HG03066 (cell line): ENCODE results near the gene SLC11A2.

Experiments used
- ATAC-seq: cut with Tn5 transposase; IDR thresholded peaks from one replicate; pipeline ENCODE4 v1.9.1; 2021; ENCODE audit warnings: low read depth; ENCODE audit not compliant: unreplicated experiment

SLC11A2 gene

GRCh38 chr12:51025836-51026638 is at the start of gene SLC11A2:
TSS of gene SLC11A2 (minus strand) at chr12:51026384. CDS start at chr12:51010728, 15,656 bp downstream.
- peak; percentile 89 for ATAC-seq

GRCh38 chr12:51075390-51075789 is 49.2 kb upstream of the SLC11A2 start:
- no peak for ATAC-seq

- no peak for ATAC-seq
Observed at GRCh38 chr12:51071663-51072062, 45.5 kb upstream of the SLC11A2 start.

- no peak for ATAC-seq
Observed at GRCh38 chr12:51070004-51070403, 43.8 kb upstream of the SLC11A2 start.

GRCh38 chr12:51067771-51068170 is 41.6 kb upstream of the SLC11A2 start:
- ATAC-seq = no peak

GRCh38 chr12:51067229-51067628 is 41.0 kb upstream of the SLC11A2 start:
- no peak for ATAC-seq

- no peak for ATAC-seq
Observed at GRCh38 chr12:51065530-51065929, 39.3 kb upstream of the SLC11A2 start.

- ATAC-seq = no peak
Observed at GRCh38 chr12:51062631-51063397, 36.6 kb upstream of the SLC11A2 start.

- ATAC-seq = no peak
Observed at GRCh38 chr12:51059086-51059485, 32.9 kb upstream of the SLC11A2 start.

- no peak for ATAC-seq
Observed at GRCh38 chr12:51056242-51056641, 30.1 kb upstream of the SLC11A2 start.

GRCh38 chr12:51055060-51055459 is 28.9 kb upstream of the SLC11A2 start:
- no peak for ATAC-seq

- ATAC-seq = no peak
Observed at GRCh38 chr12:51051787-51052186, 25.6 kb upstream of the SLC11A2 start.

- no peak for ATAC-seq
Observed at GRCh38 chr12:51049525-51049924, 23.3 kb upstream of the SLC11A2 start.

- ATAC-seq = no peak
Observed at GRCh38 chr12:51048661-51049251, 22.6 kb upstream of the SLC11A2 start.

- ATAC-seq = peak; percentile 88
Observed at GRCh38 chr12:51047655-51048540, 21.7 kb upstream of the SLC11A2 start, which contains the start of gene LETMD1. TSS of gene LETMD1 (plus strand) at chr12:51048327. CDS start at chr12:51048357, 30 bp downstream.

- ATAC-seq = no peak
Observed at GRCh38 chr12:51036279-51036678, 10.1 kb upstream of the SLC11A2 start.

GRCh38 chr12:51033457-51034089 is 7.4 kb upstream of the SLC11A2 start:
- no peak for ATAC-seq

GRCh38 chr12:51033048-51033447 is 6.9 kb upstream of the SLC11A2 start:
- no peak for ATAC-seq

GRCh38 chr12:51028813-51029150 is 2.6 kb upstream of the SLC11A2 start:
- no peak for ATAC-seq
